Bronchial epithelial cell (primary cell): Measurements from ENCODE around the gene BBS7. TPM values are rescaled to one million over a fixed set of nuclear protein-coding genes. Genes with fewer than 3 reads are reported as not detected.

Source experiments
- DNase-seq: peaks from one replicate; pipeline ENCODE4 v3.0.0-alpha.2; 2010; ENCODE audit warnings: low read depth
- FAIRE-seq: peaks from 2 replicates; lab custom pipeline; 2011; peaks lifted over from hg19 to GRCh38; lab: Jason Lieb, UNC
- H3K27me3 ChIP-seq: 2 replicates; pipeline ENCODE4 v1.5.1; 2011; ENCODE audit warnings: low read length; ENCODE audit not compliant: control insufficient read depth, insufficient read depth
- H3K36me3 ChIP-seq: 2 replicates; pipeline ENCODE4 v1.5.1; 2011; ENCODE audit warnings: low read length; ENCODE audit not compliant: control insufficient read depth, insufficient read depth
- H3K4me3 ChIP-seq: 2 replicates; pipeline ENCODE4 v1.5.1; 2011; ENCODE audit warnings: mild to moderate bottlenecking, low read depth, low read length, control low read depth
- total RNA-seq: library from RNA; depleted of rRNA; stranded (reverse); fragments of >200 nt; gene quantifications from 2 replicates; pipeline ENCODE4 v1.2.1, GENCODE V29; 2014
- TF ChIP-seq, protein P1 (sequence below): IDR thresholded peaks from 2 replicates; pipeline ENCODE4 v1.5.1; 2011; ENCODE audit warnings: mild to moderate bottlenecking, moderate library complexity, low read length, control low read depth, inconsistent platforms; ENCODE audit not compliant: insufficient read depth, severe bottlenecking

Gene BBS7, protein sequence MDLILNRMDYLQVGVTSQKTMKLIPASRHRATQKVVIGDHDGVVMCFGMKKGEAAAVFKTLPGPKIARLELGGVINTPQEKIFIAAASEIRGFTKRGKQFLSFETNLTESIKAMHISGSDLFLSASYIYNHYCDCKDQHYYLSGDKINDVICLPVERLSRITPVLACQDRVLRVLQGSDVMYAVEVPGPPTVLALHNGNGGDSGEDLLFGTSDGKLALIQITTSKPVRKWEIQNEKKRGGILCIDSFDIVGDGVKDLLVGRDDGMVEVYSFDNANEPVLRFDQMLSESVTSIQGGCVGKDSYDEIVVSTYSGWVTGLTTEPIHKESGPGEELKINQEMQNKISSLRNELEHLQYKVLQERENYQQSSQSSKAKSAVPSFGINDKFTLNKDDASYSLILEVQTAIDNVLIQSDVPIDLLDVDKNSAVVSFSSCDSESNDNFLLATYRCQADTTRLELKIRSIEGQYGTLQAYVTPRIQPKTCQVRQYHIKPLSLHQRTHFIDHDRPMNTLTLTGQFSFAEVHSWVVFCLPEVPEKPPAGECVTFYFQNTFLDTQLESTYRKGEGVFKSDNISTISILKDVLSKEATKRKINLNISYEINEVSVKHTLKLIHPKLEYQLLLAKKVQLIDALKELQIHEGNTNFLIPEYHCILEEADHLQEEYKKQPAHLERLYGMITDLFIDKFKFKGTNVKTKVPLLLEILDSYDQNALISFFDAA
- total RNA-seq: 13.4 and 18.8 TPM in 2 replicates

DNA sequence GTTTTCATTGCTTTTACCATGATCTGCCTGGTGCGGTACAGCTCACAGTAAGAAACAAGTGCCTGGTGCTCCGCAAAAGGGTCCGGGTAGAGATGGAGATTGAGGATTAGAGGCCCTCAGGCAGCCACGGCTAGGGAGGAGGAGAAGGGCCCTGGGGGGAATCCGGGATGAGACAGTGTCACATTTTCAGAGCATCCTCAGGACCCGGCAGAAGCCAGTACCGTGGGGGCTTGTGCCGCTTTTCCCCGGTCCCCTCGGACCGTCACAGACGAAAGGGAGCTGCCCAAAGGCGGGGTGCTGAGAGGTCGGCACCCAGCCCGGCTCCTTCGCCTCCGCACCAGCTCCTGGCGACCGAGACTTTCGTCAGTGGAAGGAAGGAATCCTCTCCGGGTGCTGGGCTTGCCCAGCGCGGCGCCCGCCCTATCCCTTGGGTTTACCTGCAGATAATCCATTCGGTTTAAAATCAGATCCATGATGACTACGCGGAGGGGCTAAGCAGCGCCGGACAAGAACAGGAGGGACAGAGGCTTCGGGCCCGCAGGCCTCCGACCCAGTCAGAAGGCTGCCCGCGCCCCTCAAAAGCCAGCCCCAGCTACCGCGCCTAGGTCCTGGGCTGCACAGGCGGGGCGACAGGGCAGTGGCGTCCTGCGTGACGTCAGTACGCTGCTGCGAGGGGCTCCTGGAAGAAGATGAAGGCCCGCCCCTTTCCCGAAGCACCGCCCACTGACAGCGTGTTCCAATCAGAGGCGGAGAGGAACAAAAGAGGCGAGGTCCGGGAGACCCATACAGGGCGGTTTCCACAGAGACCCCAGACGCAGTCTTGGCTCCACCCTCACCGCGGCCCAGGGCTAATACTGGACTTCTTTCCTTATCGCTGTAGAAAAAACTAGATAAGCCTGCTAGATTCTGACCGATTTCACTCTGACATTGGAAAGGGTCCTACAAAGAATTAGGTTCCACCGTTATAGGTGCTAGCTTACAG is at the start of gene BBS7:
BBS7 (minus strand) TSS at position 634 of the 982 bp plus-strand sequence; CDS start at position 473, 161 bp downstream.
- H3K4me3 ChIP-seq: peak within 1 kb of the TSS; percentile 82

DNA sequence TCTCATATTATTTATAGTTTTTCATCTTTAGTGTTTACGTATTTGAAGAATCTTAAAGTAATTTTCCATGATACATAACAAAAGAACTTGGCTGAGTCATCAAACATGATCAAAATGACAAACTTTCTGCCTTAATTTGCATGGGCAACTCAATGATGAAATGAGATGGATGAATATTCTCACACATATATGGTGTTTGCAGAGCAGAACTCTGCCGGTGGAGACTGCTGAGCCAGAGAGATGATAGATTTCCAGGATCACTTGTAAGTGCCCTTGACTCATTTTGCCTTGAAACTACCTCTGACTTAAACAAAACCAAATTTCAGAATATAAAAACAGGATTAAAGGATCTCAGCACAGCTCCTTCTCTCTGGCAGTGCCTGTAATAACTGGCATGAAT is 43.4 kb upstream of the BBS7 start:
- TF ChIP-seq, protein P1, sequence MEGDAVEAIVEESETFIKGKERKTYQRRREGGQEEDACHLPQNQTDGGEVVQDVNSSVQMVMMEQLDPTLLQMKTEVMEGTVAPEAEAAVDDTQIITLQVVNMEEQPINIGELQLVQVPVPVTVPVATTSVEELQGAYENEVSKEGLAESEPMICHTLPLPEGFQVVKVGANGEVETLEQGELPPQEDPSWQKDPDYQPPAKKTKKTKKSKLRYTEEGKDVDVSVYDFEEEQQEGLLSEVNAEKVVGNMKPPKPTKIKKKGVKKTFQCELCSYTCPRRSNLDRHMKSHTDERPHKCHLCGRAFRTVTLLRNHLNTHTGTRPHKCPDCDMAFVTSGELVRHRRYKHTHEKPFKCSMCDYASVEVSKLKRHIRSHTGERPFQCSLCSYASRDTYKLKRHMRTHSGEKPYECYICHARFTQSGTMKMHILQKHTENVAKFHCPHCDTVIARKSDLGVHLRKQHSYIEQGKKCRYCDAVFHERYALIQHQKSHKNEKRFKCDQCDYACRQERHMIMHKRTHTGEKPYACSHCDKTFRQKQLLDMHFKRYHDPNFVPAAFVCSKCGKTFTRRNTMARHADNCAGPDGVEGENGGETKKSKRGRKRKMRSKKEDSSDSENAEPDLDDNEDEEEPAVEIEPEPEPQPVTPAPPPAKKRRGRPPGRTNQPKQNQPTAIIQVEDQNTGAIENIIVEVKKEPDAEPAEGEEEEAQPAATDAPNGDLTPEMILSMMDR: no peak
- no peak for FAIRE-seq

More for the DNA sequence above, at the start of gene BBS7:
- no peak for FAIRE-seq
- H3K36me3 ChIP-seq: peaks cover 1% of the 10 kb centered on the region
- H3K27me3 ChIP-seq: no peaks in the 10 kb centered on the region
- peak; percentile 90 for DNase-seq
- TF ChIP-seq, protein P1: no peak

DNA sequence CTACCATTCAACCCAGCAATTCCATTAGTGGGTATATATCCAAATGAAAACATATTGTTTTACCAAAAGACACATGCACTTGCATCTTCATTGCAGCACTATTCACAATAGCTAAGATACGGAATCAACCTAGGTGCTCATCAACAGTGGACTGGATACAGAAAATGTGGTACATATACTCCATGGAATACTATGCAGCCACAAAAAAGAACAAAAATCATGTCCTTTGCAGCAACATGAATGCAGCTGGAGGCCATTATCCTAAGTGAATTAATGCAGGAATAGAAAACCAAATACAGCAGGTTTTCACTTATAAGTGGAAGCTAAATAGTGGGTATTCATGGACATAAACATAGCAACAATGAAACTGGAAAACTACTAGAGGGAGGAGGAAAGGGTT is 38.1 kb upstream of the BBS7 start:
- DNase-seq (no peak), FAIRE-seq (no peak)
- TF ChIP-seq, protein P1: no peak
- Histone ChIP-seq H3K4me3 (no peak overlapping the region), H3K27me3 (no peaks in the 10 kb centered on the region), H3K36me3 (no peaks in the 10 kb centered on the region)

More for the DNA sequence above, 43.4 kb upstream of the BBS7 start:
- Histone ChIP-seq H3K4me3 (no peak overlapping the region), H3K36me3 (no peaks in the 10 kb centered on the region), H3K27me3 (peaks cover 2% of the 10 kb centered on the region)
- no peak for DNase-seq

DNA sequence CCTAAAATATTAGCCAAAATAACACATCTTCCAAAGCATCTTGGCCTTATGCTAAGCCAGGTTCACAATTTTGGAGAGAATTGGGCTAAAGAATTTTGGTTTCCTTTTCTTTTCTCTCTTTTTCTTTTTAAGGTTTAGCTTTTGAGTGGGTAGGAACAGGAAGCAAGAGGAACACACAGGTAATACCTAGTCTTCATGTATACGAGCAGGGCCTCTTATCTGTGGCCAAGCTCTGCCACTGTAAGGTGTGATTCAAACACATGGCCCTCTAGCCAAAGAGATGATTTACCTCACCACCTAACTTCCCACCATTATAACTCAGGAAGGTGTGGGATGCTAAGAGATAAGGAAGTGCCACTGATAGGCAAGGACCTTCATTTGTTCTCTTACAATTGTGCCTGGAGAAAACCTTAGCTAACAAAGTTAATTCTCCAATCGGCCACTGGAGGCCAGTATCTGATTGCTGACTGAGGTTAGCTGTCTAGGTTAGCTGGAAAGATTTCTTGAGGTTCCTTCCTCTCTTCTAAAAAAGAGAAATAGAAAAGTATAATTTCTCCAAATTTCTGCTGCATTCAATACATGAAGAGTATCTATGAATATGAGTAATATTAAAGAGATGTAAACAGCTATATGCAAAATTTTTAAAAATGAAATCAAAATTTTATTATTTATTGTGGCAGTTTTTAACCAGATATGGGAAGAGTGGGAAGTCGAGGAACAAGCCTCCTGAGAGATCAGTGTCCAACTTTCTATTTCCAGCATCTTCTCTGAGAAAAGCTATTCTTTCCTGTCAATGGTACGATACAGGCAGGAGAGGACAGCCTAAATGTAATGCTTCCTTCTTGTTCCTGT is 30.1 kb upstream of the BBS7 start:
- TF ChIP-seq, protein P1: peak; percentile 68
- Histone ChIP-seq H3K36me3 (no peaks in the 10 kb centered on the region), H3K4me3 (no peak overlapping the region), H3K27me3 (no peaks in the 10 kb centered on the region)
- peak; percentile 55 for DNase-seq
- FAIRE-seq: no peak

DNA sequence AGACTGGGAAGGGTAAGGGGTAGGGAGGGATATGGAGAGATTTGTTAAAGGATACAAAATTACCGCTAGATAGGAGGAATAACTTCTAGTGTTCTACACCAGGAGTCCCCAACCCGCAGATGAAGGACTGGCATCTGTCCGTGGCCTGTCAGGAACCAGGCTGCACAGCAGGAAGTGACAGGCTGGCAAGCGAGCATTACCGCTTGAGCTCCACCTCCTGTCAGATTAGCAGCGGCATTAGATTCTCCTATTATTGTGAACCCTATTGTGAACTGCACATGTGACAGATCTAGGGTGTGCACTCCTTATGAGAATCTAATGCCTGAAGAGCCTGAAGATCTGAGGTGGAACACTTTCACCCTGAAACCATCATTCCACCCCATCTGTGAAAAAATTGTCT is 27.9 kb upstream of the BBS7 start:
- FAIRE-seq: no peak
- Histone ChIP-seq H3K36me3 (no peaks in the 10 kb centered on the region), H3K4me3 (no peak overlapping the region), H3K27me3 (no peaks in the 10 kb centered on the region)
- TF ChIP-seq, protein P1: no peak
- DNase-seq: no peak
